Prostate gland (tissue), 2 donors: ENCODE results near the gene NEU4.

Source experiments
- CTCF ChIP-seq, 4 experiments: fragments of 200-600 bp in 2 of 4; fragments of 450-650 bp in 2 of 4; sonication (generic) in 2 of 4; IDR thresholded peaks; 1 replicate in 3 of 4; 2 replicates in 1 of 4; pipeline ENCODE4 v1.5.1; 2016 to 2019; ENCODE audit warnings: antibody characterized with exemption in 4 of 4, mild to moderate bottlenecking in 2 of 4, moderate library complexity in 2 of 4
- POLR2A ChIP-seq: fragments of 450-650 bp; IDR thresholded peaks from one replicate; pipeline ENCODE4 v1.6.1; 2016; ENCODE audit warnings: antibody characterized with exemption, mild to moderate bottlenecking
- POLR2AphosphoS5 ChIP-seq: sonication (generic); formaldehyde crosslinking; IDR thresholded peaks from one replicate; pipeline ENCODE4 v1.6.1; 2017; ENCODE audit warnings: antibody characterized with exemption

GRCh38 chr2:241862093-241862492 is 53.1 kb downstream of the NEU4 start:
- TF ChIP-seq POLR2AphosphoS5, result no peak
- no peak for TF ChIP-seq CTCF (IDR thresholded peaks at IDR 0.05)
- TF ChIP-seq POLR2A, result no peak
